T-helper 9 cell (primary cell): ENCODE results near the gene BCL6B.
A peak's percentile ranks its signal among the peaks of the same experiment; 100 is the strongest.
"Not testable (repeated sequence)": the region's sequence is repeated elsewhere in the genome, so short reads cannot be mapped to it uniquely, and the experiment has no call there.

Source experiments
- DNase-seq: peaks from one replicate; pipeline ENCODE4 v3.0.0-alpha.2; 2020

The BCL6B gene

GRCh38 chr17:7029659-7030058 is 6.8 kb downstream of the BCL6B start:
- DNase-seq, result no peak

GRCh38 chr17:7034955-7035590 is 12.2 kb downstream of the BCL6B start:
- no peak for DNase-seq

GRCh38 chr17:7035591-7036368 is 12.9 kb downstream of the BCL6B start, which contains the start of gene SLC16A13:
Gene SLC16A13 (plus strand): TSS chr17:7036015. CDS start chr17:7036383, 368 bp downstream.
- DNase-seq, result peak; percentile 96

GRCh38 chr17:7038025-7038862 is 15.4 kb downstream of the BCL6B start:
- DNase-seq, result no peak

- DNase-seq, result no peak
Observed at GRCh38 chr17:7039832-7040231, 17.0 kb downstream of the BCL6B start.

- no peak for DNase-seq
Observed at GRCh38 chr17:7041607-7042500, 19.0 kb downstream of the BCL6B start.

GRCh38 chr17:7042501-7043181 is 19.8 kb downstream of the BCL6B start:
- DNase-seq, result no peak

- no peak for DNase-seq
Observed at GRCh38 chr17:7043182-7043496, 20.3 kb downstream of the BCL6B start.

GRCh38 chr17:7043497-7044198 is 20.8 kb downstream of the BCL6B start, which contains the start of gene SLC16A11:
Gene SLC16A11 (minus strand): TSS chr17:7044092. CDS start chr17:7043513, 579 bp downstream.
- DNase-seq, result no peak

- no peak for DNase-seq
Observed at GRCh38 chr17:7045492-7046126, 22.8 kb downstream of the BCL6B start.

- peak; percentile 38 for DNase-seq
Observed at GRCh38 chr17:7046127-7046724, 23.4 kb downstream of the BCL6B start.

- peak; percentile 56 for DNase-seq
Observed at GRCh38 chr17:7046725-7047397, 24.0 kb downstream of the BCL6B start.

- no peak for DNase-seq
Observed at GRCh38 chr17:7047566-7047965, 24.7 kb downstream of the BCL6B start.

GRCh38 chr17:7048968-7049367 is 26.1 kb downstream of the BCL6B start:
- DNase-seq, result no peak

GRCh38 chr17:7050583-7050982 is 27.7 kb downstream of the BCL6B start:
- not testable (repeated sequence) for DNase-seq

- DNase-seq, result no peak
Observed at GRCh38 chr17:7056386-7056785, 33.5 kb downstream of the BCL6B start.

- no peak for DNase-seq
Observed at GRCh38 chr17:7058831-7059447, 36.1 kb downstream of the BCL6B start.

- DNase-seq, result no peak
Observed at GRCh38 chr17:7060165-7060891, 37.5 kb downstream of the BCL6B start.
